Measurements from ENCODE around the gene SPAAR.

Gene SPAAR

GRCh38 chr9:35944841-35945240, 35.6 kb downstream of the SPAAR start:
- Histone ChIP-seq H2AFZ (ENCODE audit: low read depth, low read length) (no peak overlapping the region), H3K79me2 (ENCODE audit: insufficient read depth, low read length) (no peaks in the 10 kb centered on the region), H4K20me1 (ENCODE audit: insufficient read depth, low read length) (no peaks in the 10 kb centered on the region)

GRCh38 chr9:35945341-35946018, 36.2 kb downstream of the SPAAR start:
- Histone ChIP-seq H4K20me1 (ENCODE audit: insufficient read depth, low read length) (no peaks in the 10 kb centered on the region), H2AFZ (ENCODE audit: low read depth, low read length) (0 out of 2 replicates have a peak overlapping the region, but pooled peaks have one; percentile 46), H3K9me3 (ENCODE audit: insufficient read depth, low read length, severe bottlenecking) (no peaks in the 10 kb centered on the region), H3K4me3 (ENCODE audit: low read depth in 1 of 2, low read length in 2 of 2) (no peak overlapping the region), H3K4me2 (ENCODE audit: insufficient read depth, low read length) (no peak overlapping the region), H3K79me2 (ENCODE audit: insufficient read depth, low read length) (no peaks in the 10 kb centered on the region), H3K4me1 (ENCODE audit: insufficient read depth, low read length) (peaks cover 18% of the 10 kb centered on the region), H3K9ac (ENCODE audit: low read depth, low read length) (no peak overlapping the region), H3K36me3 (ENCODE audit: insufficient read depth, low read length) (no peaks in the 10 kb centered on the region), H3K27ac (ENCODE audit: low read length) (no peak overlapping the region), H3K27me3 (ENCODE audit: insufficient read depth, low read length, poor library complexity) (no peaks in the 10 kb centered on the region)
- TF ChIP-seq CTCF (IDR thresholded peaks at IDR 0.05; ENCODE audit: borderline replicate concordance, extremely low read depth, low read length, poor library complexity, severe bottlenecking): peak; percentile 86
- TF ChIP-seq EZH2 (IDR thresholded peaks at IDR 0.05; ENCODE audit: borderline replicate concordance, low read depth, low read length, severe bottlenecking): no peak
- DNase-seq: peak; percentile 64
- peak; percentile 74; the same call in 2 of the 3 replicates for ATAC-seq (ENCODE audit: insufficient read depth, low read depth)

More at GRCh38 chr9:35944841-35945240, 35.6 kb downstream of the SPAAR start:
- TF ChIP-seq CTCF (IDR thresholded peaks at IDR 0.05; ENCODE audit: borderline replicate concordance, extremely low read depth, low read length, poor library complexity, severe bottlenecking) (no peak), EZH2 (IDR thresholded peaks at IDR 0.05; ENCODE audit: borderline replicate concordance, low read depth, low read length, severe bottlenecking) (no peak)
- no peak for ATAC-seq (ENCODE audit: insufficient read depth, low read depth)
- H3K4me1 ChIP-seq (ENCODE audit: insufficient read depth, low read length): peaks cover 25% of the 10 kb centered on the region
- no peak for DNase-seq
- H3K4me2 ChIP-seq (ENCODE audit: insufficient read depth, low read length): no peak overlapping the region
- no peaks in the 10 kb centered on the region for H3K36me3 ChIP-seq (ENCODE audit: insufficient read depth, low read length)
- no peak overlapping the region for H3K9ac ChIP-seq (ENCODE audit: low read depth, low read length)
- H3K9me3 ChIP-seq (ENCODE audit: insufficient read depth, low read length, severe bottlenecking): no peaks in the 10 kb centered on the region
- H3K4me3 ChIP-seq (ENCODE audit: low read depth in 1 of 2, low read length in 2 of 2): no peak overlapping the region
- H3K27ac ChIP-seq (ENCODE audit: low read length): no peak overlapping the region
- no peaks in the 10 kb centered on the region for H3K27me3 ChIP-seq (ENCODE audit: insufficient read depth, low read length, poor library complexity)

GRCh38 chr9:35948451-35948850, 39.2 kb downstream of the SPAAR start:
- no peak for DNase-seq
- ATAC-seq (ENCODE audit: insufficient read depth, low read depth): no peak
- no peak overlapping the region for H3K4me2 ChIP-seq (ENCODE audit: insufficient read depth, low read length)
- H3K9me3 ChIP-seq (ENCODE audit: insufficient read depth, low read length, severe bottlenecking): no peaks in the 10 kb centered on the region
- H3K4me1 ChIP-seq (ENCODE audit: insufficient read depth, low read length): no peaks in the 10 kb centered on the region
- H3K9ac ChIP-seq (ENCODE audit: low read depth, low read length): no peak overlapping the region
- no peaks in the 10 kb centered on the region for H3K36me3 ChIP-seq (ENCODE audit: insufficient read depth, low read length)
- TF ChIP-seq EZH2 (IDR thresholded peaks at IDR 0.05; ENCODE audit: borderline replicate concordance, low read depth, low read length, severe bottlenecking): no peak
- TF ChIP-seq CTCF (IDR thresholded peaks at IDR 0.05; ENCODE audit: borderline replicate concordance, extremely low read depth, low read length, poor library complexity, severe bottlenecking): no peak
- H3K27me3 ChIP-seq (ENCODE audit: insufficient read depth, low read length, poor library complexity): no peaks in the 10 kb centered on the region
- no peaks in the 10 kb centered on the region for H4K20me1 ChIP-seq (ENCODE audit: insufficient read depth, low read length)
- no peak overlapping the region for H2AFZ ChIP-seq (ENCODE audit: low read depth, low read length)
- H3K27ac ChIP-seq (ENCODE audit: low read length): no peak overlapping the region
- H3K79me2 ChIP-seq (ENCODE audit: insufficient read depth, low read length): no peaks in the 10 kb centered on the region
- no peak overlapping the region for H3K4me3 ChIP-seq (ENCODE audit: low read depth in 1 of 2, low read length in 2 of 2)
